ENCODE data around the gene HCFC2. TPM values are rescaled to one million over a fixed set of nuclear protein-coding genes. Genes with fewer than 3 reads are reported as not detected.
A peak's percentile ranks its signal among the peaks of the same experiment; 100 is the strongest.
"Not testable (repeated sequence)": the region's sequence is repeated elsewhere in the genome, so short reads cannot be mapped to it uniquely, and the experiment has no call there.

HCFC2 gene
- total RNA-seq, 1 donor from 2014 or later = 9.8 TPM

DNA sequence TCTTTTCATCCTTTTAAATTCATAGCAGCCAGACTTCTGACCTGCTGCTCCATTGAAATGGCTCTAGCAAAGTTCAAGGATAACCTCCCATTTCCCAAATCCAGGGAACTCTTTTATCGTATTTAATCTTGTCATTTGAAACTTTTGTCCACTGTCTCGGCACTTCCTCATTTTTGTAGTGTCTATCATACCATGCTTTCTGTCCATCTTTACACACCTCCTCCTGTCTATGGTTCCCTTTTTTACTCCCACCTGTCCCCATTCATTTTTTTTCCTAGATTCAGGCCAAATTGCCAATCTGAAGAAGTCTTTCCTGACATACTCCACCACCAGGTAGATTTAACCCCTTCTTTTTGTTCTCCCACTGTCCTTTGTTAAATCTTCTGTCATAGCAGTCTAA lies 42.6 kb downstream of the HCFC2 start:
- peaks cover 5 to 7% of the 10 kb centered on the region in 2 donors for H3K36me3 ChIP-seq
- no peak for TF ChIP-seq CTCF (IDR thresholded peaks at IDR 0.05)
- H3K9me3 ChIP-seq = no peaks in the 10 kb centered on the region
- intact Hi-C loops (cut with DNase I) = loop anchor here (5.0 kb wide), 1 partner anchor 50 kb away; no protein-coding TSS in a partner anchor
- no peaks in the 10 kb centered on the region for H3K4me1 ChIP-seq
- no peak overlapping the region for H3K4me3 ChIP-seq
- H3K27ac ChIP-seq = no peak overlapping the region
- no peak for DNase-seq (ENCODE audit: low spot score in 2 of 2)
- no peaks in the 10 kb centered on the region for H3K27me3 ChIP-seq

DNA sequence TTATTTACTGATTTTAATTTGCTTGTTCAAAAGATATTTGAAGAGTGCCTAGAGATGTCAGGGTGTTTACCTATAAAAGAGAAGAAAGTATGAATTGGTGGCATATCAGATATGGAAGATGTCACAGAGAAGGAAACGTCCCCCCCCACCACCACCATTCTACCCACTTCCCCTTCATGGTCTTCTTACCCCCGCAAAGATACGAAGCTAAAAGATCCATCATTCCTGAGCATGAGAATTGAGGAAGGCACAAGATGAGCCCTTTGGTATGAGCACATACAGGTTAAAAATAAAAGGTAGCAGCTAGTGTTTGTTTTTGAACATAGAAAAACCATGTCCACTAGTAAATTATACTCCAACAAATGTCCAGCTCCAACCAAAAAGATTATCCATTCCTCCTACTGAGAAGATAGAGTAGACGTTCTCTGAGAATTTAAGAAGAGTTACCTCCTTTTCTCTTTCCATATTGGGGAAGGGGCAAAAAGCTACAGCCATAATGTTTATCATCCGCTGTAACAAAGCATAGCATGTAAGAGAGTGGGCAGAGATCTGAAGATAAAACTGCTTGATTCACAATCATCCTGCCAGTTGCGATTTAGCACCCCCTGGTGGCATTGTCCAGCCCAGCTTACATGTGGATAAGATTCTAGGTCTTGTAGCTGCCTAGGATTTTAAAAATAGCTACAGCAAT lies 44.6 kb downstream of the HCFC2 start:
- Histone ChIP-seq H3K36me3 (peaks cover 0 to 4% of the 10 kb centered on the region in 2 donors), H3K27ac (no peak overlapping the region), H3K4me3 (no peak overlapping the region), H3K27me3 (no peaks in the 10 kb centered on the region), H3K4me1 (no peaks in the 10 kb centered on the region), H3K9me3 (no peaks in the 10 kb centered on the region)
- intact Hi-C loops (cut with DNase I) = loop anchor here (2.0 to 5.0 kb wide), 2 partner anchors 52 to 224 kb away; no protein-coding TSS in a partner anchor
- TF ChIP-seq CTCF (IDR thresholded peaks at IDR 0.05) = peak; percentile 55 to 88 (median 78)
- DNase-seq (ENCODE audit: low spot score in 2 of 2) = peak; percentile 29 to 91

DNA sequence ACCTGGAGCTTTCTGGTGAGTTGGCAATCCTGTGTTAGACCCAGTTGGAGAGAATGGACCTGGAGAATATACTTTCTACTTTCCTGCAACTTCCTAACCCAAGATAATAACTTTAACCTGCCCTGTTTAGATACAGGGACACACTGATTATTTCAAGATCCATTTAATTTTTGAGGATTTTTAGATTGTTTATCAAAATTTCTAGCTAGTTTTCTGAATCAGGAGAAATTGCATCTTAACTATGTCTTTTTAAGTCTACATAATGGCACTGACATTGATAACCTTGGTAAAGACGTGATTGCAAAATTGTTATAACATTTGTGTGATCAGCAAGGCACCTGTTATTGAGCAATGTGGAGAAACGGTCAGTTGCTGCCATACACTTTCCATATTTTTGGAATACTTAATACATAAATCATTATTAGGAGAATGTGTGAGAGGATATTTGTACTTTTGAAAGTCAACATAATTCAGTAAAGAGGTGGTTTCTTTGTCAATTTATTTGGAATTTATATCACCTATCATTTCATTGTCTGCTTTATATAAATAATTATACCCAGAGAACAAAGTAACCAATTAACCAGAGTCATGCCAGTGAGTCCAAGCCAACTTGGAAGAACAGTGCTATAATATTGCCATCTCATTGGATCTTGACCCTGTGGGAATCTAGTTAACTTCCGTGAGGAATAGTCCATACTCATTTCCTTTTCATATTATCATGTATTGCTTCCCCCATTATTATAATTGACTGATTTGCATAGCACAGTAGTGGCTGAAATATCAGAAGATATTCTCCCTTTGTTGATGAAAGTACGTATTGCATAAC lies 45.3 kb downstream of the HCFC2 start:
- no peaks in the 10 kb centered on the region for H3K9me3 ChIP-seq

DNA sequence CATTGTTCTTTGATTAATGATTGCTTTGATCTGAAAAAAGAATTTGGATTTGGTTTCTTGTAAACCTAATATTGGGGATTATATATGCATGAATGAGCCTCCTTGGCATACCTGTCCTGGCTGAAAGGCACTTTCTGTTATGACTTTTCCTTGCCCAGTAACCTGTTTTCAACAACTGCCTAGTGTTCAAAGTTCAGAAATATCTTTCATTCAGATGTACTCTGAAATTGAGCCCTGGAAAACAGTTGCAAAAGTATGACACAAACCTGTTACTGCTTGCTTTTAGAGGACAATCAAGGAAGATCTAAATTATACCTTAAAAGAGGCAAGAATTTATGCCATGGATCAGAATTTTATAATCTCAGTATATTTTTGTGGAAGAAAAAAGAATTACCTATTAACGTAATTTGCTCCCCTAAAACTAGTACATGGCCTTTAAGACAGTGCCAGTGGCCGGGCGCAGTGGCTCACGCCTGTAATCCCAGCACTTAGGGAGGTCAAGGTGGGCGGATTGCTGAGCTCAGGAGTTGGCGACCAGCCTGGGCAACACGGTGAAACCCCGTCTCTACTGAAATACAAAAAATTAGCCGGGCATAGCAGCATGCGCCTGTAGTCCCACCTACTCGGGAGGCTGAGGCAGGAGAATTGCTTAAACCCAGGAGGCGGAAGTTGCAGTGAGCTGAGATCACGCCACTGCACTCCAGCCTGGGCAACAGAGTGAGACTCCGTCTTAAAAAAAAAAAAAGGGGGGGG lies 50.7 kb downstream of the HCFC2 start:
- DNase-seq (ENCODE audit: low spot score in 2 of 2); H3K4me1 ChIP-seq; intact Hi-C loops (cut with DNase I); H3K4me3 ChIP-seq; H3K9me3 ChIP-seq; H3K27ac ChIP-seq; H3K27me3 ChIP-seq: not testable (repeated sequence)
- H3K36me3 ChIP-seq = peaks cover 14 to 42% of the 10 kb centered on the region in 2 donors

More for the DNA sequence above, 45.3 kb downstream of the HCFC2 start:
- no peak for DNase-seq (ENCODE audit: low spot score in 2 of 2)
- Histone ChIP-seq H3K4me1 (no peaks in the 10 kb centered on the region), H3K27me3 (no peaks in the 10 kb centered on the region), H3K27ac (no peak overlapping the region), H3K4me3 (no peak overlapping the region), H3K36me3 (peaks cover 4 to 6% of the 10 kb centered on the region in 2 donors)
- no peak for TF ChIP-seq CTCF (IDR thresholded peaks at IDR 0.05)
- intact Hi-C loops (cut with DNase I) = loop anchor here (2.0 to 5.0 kb wide), 2 partner anchors 52 to 225 kb away; no protein-coding TSS in a partner anchor

GRCh38 chr12:104115587-104115975 lies 51.2 kb downstream of the HCFC2 start:
- no peak for DNase-seq (ENCODE audit: low spot score in 2 of 2)
- Histone ChIP-seq H3K36me3 (peaks cover 18 to 47% of the 10 kb centered on the region in 2 donors), H3K27ac (peak overlapping the region; percentile 11 to 29), H3K9me3 (no peaks in the 10 kb centered on the region), H3K4me1 (peaks cover 0 to 3% of the 10 kb centered on the region in 2 donors), H3K4me3 (no peak overlapping the region), H3K27me3 (no peaks in the 10 kb centered on the region)
- intact Hi-C loops (cut with DNase I) = no loop called here
- TF ChIP-seq CTCF (IDR thresholded peaks at IDR 0.05) = no peak
